DND-41 (cell line): Measurements from ENCODE around the gene FBXL14.

Source experiments
- ATAC-seq: fragments of 200-7000 bp; cut with Tn5 transposase; 3 replicates; pipeline ENCODE4 v1.9.1; 2021; ENCODE audit warnings: low read depth; ENCODE audit not compliant: insufficient read depth
- DNase-seq: peaks from one replicate; pipeline ENCODE4 v3.0.0-alpha.2; 2020
- H2AFZ ChIP-seq: 2 replicates; pipeline ENCODE4 v1.6.0; 2012; ENCODE audit warnings: low read depth, low read length
- H3K27ac ChIP-seq: 2 replicates; pipeline ENCODE4 v1.5.1; 2012; ENCODE audit warnings: low read length, inconsistent platforms
- H3K27me3 ChIP-seq: fragments of 200-600 bp; sonication (generic); 2 replicates; pipeline ENCODE4 v1.6.0; 2012; ENCODE audit warnings: low read length, mild to moderate bottlenecking, inconsistent platforms; ENCODE audit not compliant: insufficient read depth, poor library complexity
- H3K36me3 ChIP-seq: 2 replicates; pipeline ENCODE4 v1.5.1; 2012; ENCODE audit warnings: low read length, inconsistent platforms; ENCODE audit not compliant: insufficient read depth
- H3K4me1 ChIP-seq: 2 replicates; pipeline ENCODE4 v1.5.1; 2012; ENCODE audit warnings: mild to moderate bottlenecking, low read length; ENCODE audit not compliant: insufficient read depth
- H3K4me2 ChIP-seq: 2 replicates; pipeline ENCODE4 v1.6.0; 2012; ENCODE audit warnings: mild to moderate bottlenecking, moderate library complexity, low read length, inconsistent platforms; ENCODE audit not compliant: insufficient read depth
- H3K4me3 ChIP-seq, 2 experiments: fragments of 200-600 bp in 1 of 2; shearing (Covaris generic) in 1 of 2; 2 replicates each; pipeline ENCODE4 v1.5.1; 2012 to 2016; ENCODE audit warnings: inconsistent platforms in 2 of 2, low read length in 2 of 2, mild to moderate bottlenecking in 2 of 2, low read depth in 1 of 2, moderate library complexity in 1 of 2
- H3K79me2 ChIP-seq: 2 replicates; pipeline ENCODE4 v1.6.0; 2012; ENCODE audit warnings: low read length, inconsistent platforms; ENCODE audit not compliant: insufficient read depth
- H3K9ac ChIP-seq: 2 replicates; pipeline ENCODE4 v1.6.0; 2012; ENCODE audit warnings: low read depth, mild to moderate bottlenecking, inconsistent platforms, low read length, moderate library complexity
- H3K9me3 ChIP-seq: 2 replicates; pipeline ENCODE4 v1.5.1; 2012; ENCODE audit warnings: low read length, moderate library complexity, mild to moderate bottlenecking, inconsistent platforms; ENCODE audit not compliant: insufficient read depth, severe bottlenecking
- H4K20me1 ChIP-seq: 2 replicates; pipeline ENCODE4 v1.6.0; 2012; ENCODE audit warnings: low read length; ENCODE audit not compliant: insufficient read depth
- CTCF ChIP-seq: IDR thresholded peaks from 2 replicates; pipeline ENCODE4 v1.5.1; 2012; ENCODE audit warnings: borderline replicate concordance, low read length, moderate library complexity, mild to moderate bottlenecking; ENCODE audit not compliant: poor library complexity, severe bottlenecking; ENCODE audit errors: extremely low read depth
- EZH2 ChIP-seq: IDR thresholded peaks from 3 replicates; pipeline ENCODE4 v1.6.1; 2012; ENCODE audit warnings: borderline replicate concordance, low read depth, mild to moderate bottlenecking, moderate library complexity, low read length, inconsistent platforms; ENCODE audit not compliant: severe bottlenecking

FBXL14 gene

GRCh38 chr12:1582709-1583050 lies 11.7 kb downstream of the FBXL14 start:
- ATAC-seq (no peak), DNase-seq (no peak)
- H3K79me2 ChIP-seq = no peaks in the 10 kb centered on the region
- H3K27me3 ChIP-seq = no peaks in the 10 kb centered on the region
- H2AFZ ChIP-seq = no peak overlapping the region
- no peak overlapping the region for H3K4me3 ChIP-seq
- H3K9ac ChIP-seq = no peak overlapping the region
- no peaks in the 10 kb centered on the region for H3K9me3 ChIP-seq
- no peaks in the 10 kb centered on the region for H4K20me1 ChIP-seq
- no peak overlapping the region for H3K4me2 ChIP-seq
- H3K4me1 ChIP-seq = peaks cover 8% of the 10 kb centered on the region
- no peaks in the 10 kb centered on the region for H3K36me3 ChIP-seq
- no peak overlapping the region for H3K27ac ChIP-seq
- TF ChIP-seq CTCF = no peak
- no peak for TF ChIP-seq EZH2

GRCh38 chr12:1581973-1582708 lies 12.2 kb downstream of the FBXL14 start:
- no peaks in the 10 kb centered on the region for H3K27me3 ChIP-seq
- ATAC-seq (no peak), DNase-seq (no peak)
- H3K27ac ChIP-seq = no peak overlapping the region
- H3K79me2 ChIP-seq = no peaks in the 10 kb centered on the region
- H2AFZ ChIP-seq = no peak overlapping the region
- no peaks in the 10 kb centered on the region for H3K9me3 ChIP-seq
- no peak overlapping the region for H3K9ac ChIP-seq
- H3K4me1 ChIP-seq = peaks cover 8% of the 10 kb centered on the region
- no peak overlapping the region for H3K4me3 ChIP-seq
- H4K20me1 ChIP-seq = no peaks in the 10 kb centered on the region
- no peaks in the 10 kb centered on the region for H3K36me3 ChIP-seq
- TF ChIP-seq EZH2 (no peak), CTCF (no peak)
- no peak overlapping the region for H3K4me2 ChIP-seq

- Histone ChIP-seq H3K79me2 (no peaks in the 10 kb centered on the region), H3K27me3 (no peaks in the 10 kb centered on the region), H3K9me3 (no peaks in the 10 kb centered on the region), H3K27ac (no peak overlapping the region), H3K9ac (no peak overlapping the region), H3K36me3 (no peaks in the 10 kb centered on the region), H3K4me3 (no peak overlapping the region), H3K4me1 (peaks cover 8% of the 10 kb centered on the region), H2AFZ (no peak overlapping the region), H3K4me2 (no peak overlapping the region), H4K20me1 (peaks cover 2% of the 10 kb centered on the region; the same call in 1 of the 2 replicates)
- TF ChIP-seq CTCF = no peak
- TF ChIP-seq EZH2 = no peak
- no peak for ATAC-seq
- no peak for DNase-seq
These were observed 13.9 kb downstream of the FBXL14 start for GRCh38 chr12:1580526-1580925.
